ENCODE data around the gene ZNF513.
"Not testable (repeated sequence)": the region's sequence is repeated elsewhere in the genome, so short reads cannot be mapped to it uniquely, and the experiment has no call there.

The ZNF513 gene

GRCh38 chr2:27353762-27354596, 26.6 kb downstream of the ZNF513 start:
- no peak for DNase-seq

DNA sequence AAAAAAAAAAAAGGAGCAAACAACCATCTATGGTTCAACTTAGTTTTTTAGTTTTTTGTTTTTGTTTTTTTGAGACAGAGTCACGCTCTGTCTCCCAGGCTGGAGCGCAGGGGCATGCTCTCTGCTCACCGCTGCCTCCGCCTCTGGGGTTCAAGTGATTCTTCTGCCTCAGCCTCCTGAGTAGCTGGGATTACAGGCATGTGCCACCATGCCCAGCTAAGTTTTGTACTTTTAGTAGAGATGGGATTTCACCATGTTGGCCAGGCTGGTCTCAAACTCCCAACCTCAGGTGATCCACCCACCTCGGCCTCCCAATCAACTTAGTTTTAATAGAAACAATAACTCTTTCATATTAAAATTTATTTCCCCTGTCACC, 27.2 kb downstream of the ZNF513 start:
- DNase-seq = not testable (repeated sequence)

- no peak for DNase-seq
These were observed 28.5 kb downstream of the ZNF513 start for GRCh38 chr2:27351802-27352598.

DNA sequence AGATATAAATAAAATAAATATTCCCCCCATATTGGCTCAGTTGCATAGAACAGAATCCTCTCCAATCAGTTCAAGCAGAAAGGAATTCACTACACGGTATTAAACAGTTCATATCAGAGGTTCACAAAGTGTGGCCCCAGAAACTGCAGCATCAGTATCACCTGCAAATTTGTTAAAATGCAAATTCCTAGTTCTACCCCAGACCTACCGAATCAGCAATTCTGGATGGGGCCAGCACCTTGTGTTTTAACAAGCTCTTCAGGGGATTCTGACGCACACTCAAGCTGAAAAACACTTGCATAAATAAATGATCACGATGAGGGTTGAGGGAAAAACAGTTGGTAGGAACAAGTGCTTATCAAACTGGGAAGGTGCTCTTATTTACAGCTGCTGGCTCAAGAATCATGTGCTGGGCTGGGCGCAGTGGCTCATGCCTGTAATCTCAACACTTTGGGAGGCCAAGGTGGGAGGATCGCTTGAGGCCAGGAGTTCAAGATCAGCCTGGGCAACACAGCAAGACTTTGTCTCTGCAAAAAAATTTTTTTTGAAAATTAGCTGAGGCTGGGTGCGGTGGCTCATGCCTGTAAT, 30.3 kb downstream of the ZNF513 start:
- DNase-seq = no peak

GRCh38 chr2:27347641-27348040, 32.9 kb downstream of the ZNF513 start:
- DNase-seq = no peak

DNA sequence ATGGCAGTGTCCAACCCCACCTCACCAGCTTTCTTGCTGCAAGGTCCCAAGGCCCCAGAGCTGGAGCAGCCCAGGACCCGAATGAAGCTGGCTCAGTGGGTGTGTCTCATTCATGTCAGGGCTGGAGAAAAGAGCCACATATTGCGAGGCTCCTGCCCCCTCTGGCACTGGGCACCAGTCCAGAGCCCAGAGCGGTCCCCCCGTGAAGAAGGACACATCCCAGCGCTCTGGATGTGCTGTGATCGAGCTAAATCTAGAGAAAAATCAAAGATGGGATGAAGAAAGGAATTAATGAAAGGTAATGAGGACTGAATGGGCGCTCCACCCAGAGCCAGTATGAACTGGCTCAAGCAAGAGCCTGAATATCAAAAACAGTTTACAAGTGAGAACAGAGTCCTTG, 44.4 kb downstream of the ZNF513 start:
- DNase-seq = no peak

DNA sequence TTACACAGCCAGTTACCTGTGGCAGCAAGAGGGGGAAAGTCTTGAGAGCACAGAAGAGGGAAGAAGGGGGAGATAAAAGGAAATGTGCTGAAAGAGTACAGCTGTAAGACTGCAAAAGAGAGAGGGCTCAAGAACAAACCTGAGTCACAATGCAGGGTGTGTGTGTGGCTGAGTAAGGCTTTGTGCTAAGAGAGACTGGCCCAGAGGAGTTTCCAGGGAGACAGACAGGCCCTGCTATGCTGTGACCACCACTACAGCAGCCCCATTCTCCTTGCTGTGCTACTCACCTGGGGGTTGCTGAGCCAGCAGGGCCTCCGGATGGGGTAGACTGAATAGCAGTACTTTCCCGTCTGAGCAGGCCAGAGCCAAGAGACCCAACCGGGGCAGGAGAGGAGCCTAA, 45.2 kb downstream of the ZNF513 start:
- no peak for DNase-seq

Measured in NCI-H2107 (cell line).